NT2/D1 (cell line): Measurements from ENCODE around the gene SLC38A2.

Source experiments
- SUZ12 ChIP-seq: IDR thresholded peaks from 2 replicates; pipeline ENCODE4 v1.6.1; 2011; ENCODE audit not compliant: insufficient read length, insufficient read depth; ENCODE audit errors: extremely low read depth
- YY1 ChIP-seq: IDR thresholded peaks from 2 replicates; pipeline ENCODE4 v1.6.1; 2011; ENCODE audit not compliant: insufficient read length, insufficient read depth

DNA sequence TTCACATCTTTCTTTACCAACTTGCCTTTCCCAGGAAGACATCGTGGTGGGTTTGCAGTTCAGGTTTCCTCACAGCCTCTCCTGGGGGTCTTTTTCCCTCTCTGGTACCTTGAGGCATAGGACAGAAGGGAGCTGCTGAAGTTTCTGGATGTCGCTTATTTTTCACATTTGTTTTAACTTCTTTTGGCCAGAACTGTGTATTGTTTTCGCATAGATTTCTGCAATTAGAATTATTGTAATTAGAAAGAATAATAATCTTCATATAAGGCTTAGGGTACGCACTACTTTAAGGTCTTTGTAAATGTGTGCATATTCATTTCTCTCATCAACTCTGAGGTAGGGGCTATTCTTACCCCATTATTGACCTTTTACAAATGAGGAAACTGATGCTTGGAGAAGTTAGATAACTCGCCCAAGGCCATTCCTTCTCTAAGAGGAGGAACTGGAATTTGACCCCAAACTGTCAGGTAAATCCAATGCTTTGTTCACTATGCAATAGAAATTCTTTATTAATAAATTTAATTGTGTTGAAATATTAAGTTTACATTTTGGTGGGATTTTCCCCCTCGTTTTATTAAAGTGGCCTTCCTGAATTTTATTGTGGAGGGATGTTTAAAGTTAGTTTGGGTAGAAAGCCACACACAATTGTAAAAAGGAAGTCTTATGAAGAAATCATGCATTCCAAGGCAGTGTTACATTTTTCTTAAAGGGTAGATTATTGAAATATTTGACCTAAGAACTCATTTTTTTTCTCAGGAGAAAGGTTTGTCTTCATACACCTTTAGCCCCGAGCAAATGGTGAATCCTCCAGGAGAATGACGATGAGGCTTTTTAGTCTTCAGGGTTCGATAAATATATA is 12.1 kb upstream of the SLC38A2 start:
- TF ChIP-seq YY1 = no peak
- no peak for TF ChIP-seq SUZ12
